ENCODE measurements around the gene PRKG2.

PRKG2 gene

DNA sequence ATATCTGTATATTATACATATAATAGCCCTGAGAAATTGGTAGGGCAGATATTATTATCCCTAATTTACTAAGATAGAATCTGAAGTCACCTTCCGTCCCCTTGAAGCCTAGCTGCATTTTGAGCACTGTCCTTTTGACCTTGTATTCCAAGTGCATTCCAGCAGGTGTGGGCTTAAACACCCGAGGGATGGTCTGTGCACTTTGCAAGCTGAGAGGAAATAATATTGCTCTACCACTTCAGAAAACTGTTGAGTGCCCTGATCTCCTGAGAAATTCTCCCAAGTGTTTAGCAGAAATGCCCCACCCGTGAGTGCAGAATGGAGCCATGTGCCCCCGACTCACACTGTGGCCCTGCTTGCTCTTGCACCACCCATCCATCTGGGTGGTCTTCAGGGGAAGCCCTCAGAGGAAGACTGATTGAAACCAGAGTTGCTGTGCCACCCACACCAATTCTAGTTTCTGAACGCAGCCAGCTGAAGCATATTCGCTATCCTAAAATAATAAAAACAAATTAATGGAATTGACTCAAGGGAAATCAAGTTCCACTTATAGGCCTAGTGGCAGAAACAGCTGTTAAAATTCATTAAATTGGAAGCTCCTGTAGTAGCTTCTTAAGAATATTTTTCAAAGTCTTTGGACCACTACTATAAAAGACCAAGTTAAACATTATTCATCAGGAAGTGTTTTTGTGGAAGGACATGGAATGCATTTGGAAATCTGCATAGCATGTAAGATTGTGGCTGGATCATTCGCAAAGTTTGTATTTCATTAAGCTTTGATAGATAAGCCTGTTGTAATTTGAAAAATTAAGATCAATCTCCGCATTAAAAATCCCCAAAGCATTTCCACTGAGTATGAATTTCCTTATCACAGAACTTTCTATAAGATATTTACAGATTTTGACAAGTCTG, 41.3 kb upstream of the PRKG2 start:
- ChIA-PET POLR2A (no interaction called here), CTCF (interaction anchor here (2.2 kb wide), 1 partner anchor 96 kb away, joined by 8 read pairs; no protein-coding TSS in a partner anchor)
- H3K4me3 ChIP-seq (ENCODE audit: low read depth, low read length), result no peak overlapping the region
- TF ChIP-seq, protein P1, sequence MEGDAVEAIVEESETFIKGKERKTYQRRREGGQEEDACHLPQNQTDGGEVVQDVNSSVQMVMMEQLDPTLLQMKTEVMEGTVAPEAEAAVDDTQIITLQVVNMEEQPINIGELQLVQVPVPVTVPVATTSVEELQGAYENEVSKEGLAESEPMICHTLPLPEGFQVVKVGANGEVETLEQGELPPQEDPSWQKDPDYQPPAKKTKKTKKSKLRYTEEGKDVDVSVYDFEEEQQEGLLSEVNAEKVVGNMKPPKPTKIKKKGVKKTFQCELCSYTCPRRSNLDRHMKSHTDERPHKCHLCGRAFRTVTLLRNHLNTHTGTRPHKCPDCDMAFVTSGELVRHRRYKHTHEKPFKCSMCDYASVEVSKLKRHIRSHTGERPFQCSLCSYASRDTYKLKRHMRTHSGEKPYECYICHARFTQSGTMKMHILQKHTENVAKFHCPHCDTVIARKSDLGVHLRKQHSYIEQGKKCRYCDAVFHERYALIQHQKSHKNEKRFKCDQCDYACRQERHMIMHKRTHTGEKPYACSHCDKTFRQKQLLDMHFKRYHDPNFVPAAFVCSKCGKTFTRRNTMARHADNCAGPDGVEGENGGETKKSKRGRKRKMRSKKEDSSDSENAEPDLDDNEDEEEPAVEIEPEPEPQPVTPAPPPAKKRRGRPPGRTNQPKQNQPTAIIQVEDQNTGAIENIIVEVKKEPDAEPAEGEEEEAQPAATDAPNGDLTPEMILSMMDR (IDR thresholded peaks at IDR 0.05; ENCODE audit: insufficient read depth, low read length, missing control alignments), result no peak
- no peak for DNase-seq (ENCODE audit: low read depth, low spot score)

DNA sequence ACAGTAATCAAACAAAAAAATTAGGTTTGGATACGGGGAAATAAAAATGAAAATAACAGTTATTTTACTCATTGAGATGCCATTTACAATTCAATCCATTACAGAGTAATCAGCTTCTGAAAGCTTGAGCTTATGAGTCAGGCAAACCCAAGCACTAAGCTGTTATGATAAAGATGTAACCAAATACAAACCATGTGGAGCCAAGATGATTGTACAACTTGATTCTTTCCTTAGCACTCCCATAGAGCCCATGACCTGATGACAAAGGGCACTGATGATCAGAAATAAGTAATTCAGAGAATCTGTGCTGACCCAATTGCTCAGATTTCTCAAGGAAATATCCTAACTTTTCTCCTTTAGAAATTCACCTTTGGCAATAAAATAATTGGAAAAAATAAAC, 40.5 kb upstream of the PRKG2 start:
- no peak overlapping the region for H3K4me3 ChIP-seq (ENCODE audit: low read depth, low read length)
- TF ChIP-seq, protein P1 (IDR thresholded peaks at IDR 0.05; ENCODE audit: insufficient read depth, low read length, missing control alignments), result no peak
- CTCF ChIA-PET, result interaction anchor here (2.2 kb wide), 1 partner anchor 96 kb away, joined by 8 read pairs; no protein-coding TSS in a partner anchor
- DNase-seq (ENCODE audit: low read depth, low spot score), result peak; percentile 37
- POLR2A ChIA-PET, result interaction anchor here (0.6 kb wide), 1 partner anchor 1085 kb away, joined by 7 read pairs; no protein-coding TSS in a partner anchor

DNA sequence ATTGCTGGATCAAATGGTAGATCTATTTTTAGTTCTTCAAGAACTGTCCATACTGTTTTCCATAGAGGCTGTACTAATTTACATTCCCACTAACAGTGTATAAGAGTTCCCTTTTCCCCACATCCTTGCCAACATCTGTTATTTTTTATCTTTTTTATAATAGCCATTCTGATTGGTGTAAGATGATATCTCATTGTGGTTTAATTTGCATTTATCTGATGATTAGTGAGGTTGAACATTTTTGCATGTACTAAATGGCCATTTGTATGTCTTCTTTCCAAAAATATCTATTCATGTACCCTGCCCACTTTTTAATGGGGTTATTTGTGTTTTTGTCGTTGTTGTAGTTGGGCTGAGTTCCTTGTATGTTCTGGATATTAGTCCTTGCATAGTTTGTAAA, 35.4 kb upstream of the PRKG2 start:
- no peak for DNase-seq (ENCODE audit: low read depth, low spot score)
- TF ChIP-seq, protein P1 (IDR thresholded peaks at IDR 0.05; ENCODE audit: insufficient read depth, low read length, missing control alignments), result no peak
- CTCF ChIA-PET, result no interaction called here

DNA sequence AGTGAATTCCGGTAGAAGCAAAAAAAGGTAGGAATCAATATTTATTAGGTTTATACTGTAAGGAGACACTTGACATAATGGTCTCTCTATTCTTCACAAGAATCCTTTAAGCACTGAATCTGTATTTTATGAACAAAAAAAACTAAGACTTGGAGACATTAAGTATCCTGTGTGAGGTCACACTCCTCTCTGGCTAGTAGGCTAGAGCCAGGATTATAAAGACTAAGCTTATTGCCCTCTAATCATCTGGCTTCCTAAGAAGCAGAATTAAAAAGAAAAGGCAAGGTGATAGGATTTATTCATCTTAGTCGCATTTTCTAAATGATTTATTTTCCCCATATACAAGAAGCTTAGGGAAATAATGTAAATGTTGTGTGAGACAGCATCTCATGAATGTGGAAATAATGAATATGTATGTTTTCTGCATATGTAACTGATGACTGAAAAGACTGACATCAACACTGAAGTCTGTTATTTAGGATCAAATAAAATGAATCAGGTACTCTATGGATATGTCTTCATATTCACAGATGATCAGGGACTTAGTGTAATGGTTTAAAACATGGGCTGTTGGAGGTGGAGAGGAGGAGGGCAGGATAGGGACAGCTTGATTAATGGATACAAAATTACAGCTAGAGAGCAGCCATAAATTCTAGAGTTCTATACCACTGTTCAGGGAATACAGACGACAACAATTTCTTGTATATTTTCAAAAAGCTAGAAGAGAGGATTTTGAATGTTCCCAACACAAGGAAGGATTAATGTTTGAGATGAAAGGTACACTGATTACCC, 30.4 kb upstream of the PRKG2 start:
- TF ChIP-seq, protein P1 (IDR thresholded peaks at IDR 0.05; ENCODE audit: insufficient read depth, low read length, missing control alignments), result no peak
- DNase-seq (ENCODE audit: low read depth, low spot score), result no peak
- ChIA-PET POLR2A (no interaction called here), CTCF (no interaction called here)
- no peak overlapping the region for H3K4me3 ChIP-seq (ENCODE audit: low read depth, low read length)

More for the DNA sequence above, 35.4 kb upstream of the PRKG2 start:
- H3K4me3 ChIP-seq (ENCODE audit: low read depth, low read length), result no peak overlapping the region
- POLR2A ChIA-PET, result no interaction called here

DNA sequence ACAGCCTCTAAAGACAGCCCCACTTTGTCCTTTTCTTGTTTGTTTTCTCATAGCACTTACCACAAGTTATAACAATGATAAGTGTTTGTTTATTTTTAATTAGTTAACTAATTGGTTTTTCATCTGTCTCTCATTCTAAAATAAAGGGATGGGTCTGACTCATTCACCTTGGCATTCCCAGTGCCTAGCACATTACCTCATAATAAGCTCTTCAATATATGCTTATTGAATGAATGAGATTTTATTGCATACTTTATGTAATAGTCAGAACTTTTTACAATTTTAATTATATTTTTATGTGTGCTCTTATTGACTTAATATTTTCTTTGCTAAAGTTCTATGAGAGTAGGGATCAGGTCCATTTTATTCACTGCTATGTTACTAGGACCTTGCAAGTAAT, 22.8 kb upstream of the PRKG2 start:
- TF ChIP-seq, protein P1 (IDR thresholded peaks at IDR 0.05; ENCODE audit: insufficient read depth, low read length, missing control alignments), result no peak
- ChIA-PET CTCF (no interaction called here), POLR2A (no interaction called here)
- DNase-seq (ENCODE audit: low read depth, low spot score), result no peak
- no peak overlapping the region for H3K4me3 ChIP-seq (ENCODE audit: low read depth, low read length)
